GM12878 (cell line): ENCODE results near the gene BCR. TPM values are rescaled to one million over a fixed set of nuclear protein-coding genes. Genes with fewer than 3 reads are reported as not detected.

Source experiments
- ATAC-seq: fragments of 200-7000 bp; cut with Tn5 transposase; 3 replicates; pipeline ENCODE4 v1.9.1; 2020; ENCODE audit warnings: mild to moderate bottlenecking, moderate library complexity
- BruUV-seq: library from RNA; stranded (reverse); fragments of 400-500 nt; replicated peaks from 2 replicates; lab custom pipeline; 2021; lab: Mats Ljungman, UMichigan
- CTCF ChIA-PET: fragments of 300-600 bp; sonication (Branson Sonifier 250); formaldehyde crosslinking; extraction: SDS; loops from one replicate; lab custom pipeline; 2021; ENCODE audit warnings: inconsistent platforms; lab: Yijun Ruan, JAX
- POLR2A ChIA-PET: fragments of 350-600 bp; formaldehyde crosslinking; extraction: SDS; loops from one replicate; lab custom pipeline; 2021; ENCODE audit warnings: inconsistent platforms; lab: Charles Lee
- RAD21 ChIA-PET: fragments of 300-600 bp; sonication (Branson Sonifier 250); formaldehyde crosslinking; loops from one replicate; lab custom pipeline; 2023; ENCODE audit warnings: antibody characterized with exemption; ENCODE audit not compliant: unreplicated experiment; lab: Charles Lee
- SMC1A ChIA-PET: fragments of 300-600 bp; sonication (Branson Sonifier 250); formaldehyde crosslinking; loops from one replicate; lab custom pipeline; 2023; ENCODE audit not compliant: unreplicated experiment, uncharacterized antibody; lab: Charles Lee
- DNase-seq: peaks from one replicate; pipeline ENCODE4 v3.0.0-alpha.2; 2011; ENCODE audit warnings: low read depth, low spot score
- FAIRE-seq: peaks from 3 replicates; lab custom pipeline; 2011; peaks lifted over from hg19 to GRCh38; lab: Jason Lieb, UNC
- H2AFZ ChIP-seq: 2 replicates; pipeline ENCODE4 v1.6.0; 2011; ENCODE audit warnings: low read depth, low read length, control low read depth; ENCODE audit not compliant: control insufficient read depth
- H3K27ac ChIP-seq: 2 replicates; pipeline ENCODE4 v1.5.1; 2011; ENCODE audit warnings: control low read depth; ENCODE audit not compliant: control insufficient read depth, insufficient read depth
- H3K27me3 ChIP-seq, 2 experiments: replicated peaks in 1 of 2; 2 replicates each; pipeline versions ENCODE4 v1.6.0 to v1.6.1; 2011; ENCODE audit warnings: low read length in 1 of 2; ENCODE audit not compliant: control insufficient read depth in 2 of 2, insufficient read depth in 2 of 2
- H3K36me3 ChIP-seq, 2 experiments: 2 replicates each; pipeline ENCODE4 v1.5.1; 2011; ENCODE audit warnings: low read length in 1 of 2; ENCODE audit not compliant: control insufficient read depth in 2 of 2, insufficient read depth in 2 of 2
- H3K4me1 ChIP-seq: 2 replicates; pipeline ENCODE4 v1.6.1; 2011; ENCODE audit warnings: mild to moderate bottlenecking, low read length, moderate library complexity, mixed read lengths; ENCODE audit not compliant: control insufficient read depth, insufficient read depth
- H3K4me2 ChIP-seq: 2 replicates; pipeline ENCODE4 v1.6.0; 2011; ENCODE audit warnings: control low read depth; ENCODE audit not compliant: control insufficient read depth, insufficient read depth
- H3K4me3 ChIP-seq: fragments of 200-600 bp; sonication (generic); 2 replicates; pipeline ENCODE4 v1.5.1; 2016
- H3K79me2 ChIP-seq: 2 replicates; pipeline ENCODE4 v1.6.0; 2011; ENCODE audit warnings: low read length; ENCODE audit not compliant: control insufficient read depth, insufficient read depth
- H3K9ac ChIP-seq: 2 replicates; pipeline ENCODE4 v1.8.0; 2011; ENCODE audit warnings: low read length, control low read depth, mixed read lengths; ENCODE audit not compliant: control insufficient read depth, insufficient read depth
- H3K9me3 ChIP-seq: replicated peaks from 3 replicates; pipeline ENCODE4 v1.5.1; 2011; ENCODE audit warnings: mild to moderate bottlenecking, low read length; ENCODE audit not compliant: control insufficient read depth, insufficient read depth
- H4K20me1 ChIP-seq: 2 replicates; pipeline ENCODE4 v1.6.0; 2011; ENCODE audit not compliant: control insufficient read depth, insufficient read depth
- BRCA1 ChIP-seq: IDR thresholded peaks from 2 replicates; pipeline ENCODE4 v1.6.1; 2011; ENCODE audit warnings: low read depth, low read length, improper control_type of control experiment
- CHD1 ChIP-seq: IDR thresholded peaks from 2 replicates; pipeline ENCODE4 v1.6.1; 2012; ENCODE audit warnings: low read depth, low read length, improper control_type of control experiment
- EGR1 ChIP-seq, 2 experiments: IDR thresholded peaks; 1 replicate in 1 of 2; 2 replicates in 1 of 2; pipeline ENCODE4 v1.6.1; 2011 to 2012; ENCODE audit warnings: low read depth in 2 of 2, low read length in 2 of 2, borderline replicate concordance in 1 of 2, mild to moderate bottlenecking in 1 of 2, moderate library complexity in 1 of 2
- ESRRA ChIP-seq: IDR thresholded peaks from 2 replicates; pipeline ENCODE4 v1.6.1; 2012; ENCODE audit warnings: mild to moderate bottlenecking, low read length, improper control_type of control experiment
- FOXK2 ChIP-seq: fragments of 450-650 bp; IDR thresholded peaks from 2 replicates; pipeline ENCODE4 v1.6.1; 2017; ENCODE audit warnings: mild to moderate bottlenecking, moderate library complexity
- JUND ChIP-seq: IDR thresholded peaks from 2 replicates; pipeline ENCODE4 v1.6.1; 2012; ENCODE audit warnings: low read depth, mild to moderate bottlenecking, low read length, improper control_type of control experiment, moderate library complexity
- KLF5 ChIP-seq: fragments of 450-650 bp; IDR thresholded peaks from 2 replicates; pipeline ENCODE4 v1.6.1; 2014; ENCODE audit warnings: mild to moderate bottlenecking; ENCODE audit not compliant: partially characterized antibody
- NR2C1 ChIP-seq: fragments of 450-650 bp; IDR thresholded peaks from 2 replicates; pipeline ENCODE4 v1.6.1; 2017; ENCODE audit warnings: antibody characterized with exemption, mild to moderate bottlenecking, moderate library complexity
- PML ChIP-seq: IDR thresholded peaks from 2 replicates; pipeline ENCODE4 v1.6.1; 2012; ENCODE audit warnings: low read length, inconsistent platforms
- POLR2A ChIP-seq: IDR thresholded peaks from 2 replicates; pipeline ENCODE4 v1.6.1; 2011; ENCODE audit warnings: low read depth, mild to moderate bottlenecking, low read length
- RUNX3 ChIP-seq: IDR thresholded peaks from 2 replicates; pipeline ENCODE4 v1.6.1; 2012; ENCODE audit warnings: low read length, inconsistent platforms
- SIX5 ChIP-seq: IDR thresholded peaks from 2 replicates; pipeline ENCODE4 v1.6.1; 2011; ENCODE audit warnings: mild to moderate bottlenecking, low read depth, low read length, moderate library complexity; ENCODE audit not compliant: severe bottlenecking
- TCF3 ChIP-seq: IDR thresholded peaks from 2 replicates; pipeline ENCODE4 v1.6.1; 2012; ENCODE audit warnings: low read depth, mild to moderate bottlenecking, low read length, borderline replicate concordance; ENCODE audit not compliant: insufficient read depth
- ZNF384 ChIP-seq: IDR thresholded peaks from 2 replicates; pipeline ENCODE4 v1.6.1; 2012; ENCODE audit warnings: low read depth, mild to moderate bottlenecking, low read length, improper control_type of control experiment, borderline replicate concordance
- ZNF687 ChIP-seq: fragments of 450-650 bp; IDR thresholded peaks from 2 replicates; pipeline ENCODE4 v1.6.1; 2017; ENCODE audit warnings: mild to moderate bottlenecking, moderate library complexity
- WGBS: methylation state at CpG from one replicate; pipeline ENCODE4 v1.1.6; 2016; ENCODE audit warnings: low lambda C conversion rate; ENCODE audit not compliant: insufficient replicate concordance, insufficient coverage; ENCODE audit errors: missing lambda C conversion rate; 5-methylcytosine and 5-hydroxymethylcytosine counted together
- in situ Hi-C: fragments of 300-500 bp; cut with MboI; formaldehyde crosslinking; loops from 9 replicates; pipeline ENCODE4 v1.14.3; 2018; ENCODE audit warnings: mixed read lengths
- intact Hi-C: fragments of 100-400 bp; cut with micrococcal nuclease; formaldehyde crosslinking; loops from one replicate; pipeline ENCODE4 v1.14.2; 2022; ENCODE audit not compliant: unreplicated experiment
- polyA plus RNA-seq, 11 experiments: library from polyadenylated mRNA; depleted of rRNA in 4 of 11; unstranded in 6 of 11; stranded (reverse) in 5 of 11; fragments of >200 nt; fragmentation: Nextera tagmentation in 4 of 11; fragmentation: Illumina TruSeq in 1 of 11; extraction: Ambion mirVana in 4 of 11; extraction: Trizol in 1 of 11; gene quantifications; 1 replicate in 1 of 11; 2 replicates in 10 of 11; pipeline versions ENCODE4 v1.2.1 to v1.2.3, GENCODE V29; 2011 to 2016; ENCODE audit warnings: inconsistent platforms in 2 of 11, missing spikeins in 2 of 11, low read depth in 1 of 11
- total RNA-seq, 4 experiments: library from RNA; depleted of rRNA in 3 of 4; stranded (reverse); fragments of >200 nt in 3 of 4; fragmentation: Illumina TruSeq in 1 of 4; extraction: Trizol in 1 of 4; gene quantifications; 2 replicates each; pipeline versions ENCODE4 v1.2.1 to v1.2.3, GENCODE V29; 2013 to 2021

BCR gene
- total and polyA plus RNA-seq, 10 of the 15 experiments (the other 5 are each of a cell fraction or from before 2014, with no cell fraction given) = 1.7 to 64.7 (median 18.4) TPM

- SMC1A ChIA-PET = no interaction called here
- H3K4me1 ChIP-seq = peaks cover 33% of the 10 kb centered on the region
- no peaks in the 10 kb centered on the region for H3K9me3 ChIP-seq
- WGBS = 52% methylated on average over 22 of the region's 22 CpGs
- H3K9ac ChIP-seq = no peak overlapping the region
- FAIRE-seq = no peak
- in situ Hi-C loops = no loop called here
- POLR2A ChIA-PET = no interaction called here
- no TSS peak for BruUV-seq
- no peaks in the 10 kb centered on the region for H3K79me2 ChIP-seq
- H3K4me2 ChIP-seq = no peak overlapping the region
- ATAC-seq = no peak
- no peak overlapping the region for H3K4me3 ChIP-seq
- no peaks in the 10 kb centered on the region for H3K27me3 ChIP-seq
- no peak for TF ChIP-seq SIX5
- peak; percentile 9; the same call in 1 of the 2 replicates for TF ChIP-seq POLR2A
- no peak overlapping the region for H2AFZ ChIP-seq
- RAD21 ChIA-PET = no interaction called here
- H4K20me1 ChIP-seq = no peaks in the 10 kb centered on the region
- H3K36me3 ChIP-seq = peaks cover 6 to 31% of the 10 kb centered on the region in 2 experiments; a peak in 3 of 4 replicates
- CTCF ChIA-PET = interaction anchor here (1.7 kb wide), 1 partner anchor 14 kb away, joined by 4 read pairs; no protein-coding TSS in a partner anchor
- no peak for DNase-seq
- intact Hi-C loops = no loop called here
- no peak overlapping the region for H3K27ac ChIP-seq
Observed at GRCh38 chr22:23268139-23268712, 87.9 kb downstream of the BCR start.

GRCh38 chr22:23268877-23269276, 88.6 kb downstream of the BCR start:
- no TSS peak for BruUV-seq
- H3K79me2 ChIP-seq = no peaks in the 10 kb centered on the region
- intact Hi-C loops (no loop called here), in situ Hi-C loops (no loop called here)
- peak overlapping the region; percentile 39 for H3K4me2 ChIP-seq
- H3K9me3 ChIP-seq = no peaks in the 10 kb centered on the region
- SMC1A ChIA-PET = no interaction called here
- RAD21 ChIA-PET = no interaction called here
- WGBS = 2% methylated on average over 7 of the region's 7 CpGs
- H3K4me3 ChIP-seq = no peak overlapping the region
- CTCF ChIA-PET = interaction anchor here (0.6 to 1.7 kb wide), 3 partner anchors 13 to 93 kb away, joined by 3 to 6 read pairs (median 4); no protein-coding TSS in a partner anchor
- H3K27ac ChIP-seq = peak overlapping the region; percentile 54; the same call in 1 of the 2 replicates
- H3K27me3 ChIP-seq = no peaks in the 10 kb centered on the region
- H2AFZ ChIP-seq = no peak overlapping the region
- H3K36me3 ChIP-seq = peaks cover 8 to 30% of the 10 kb centered on the region in 2 experiments; a peak in 3 of 4 replicates
- H3K4me1 ChIP-seq = peaks cover 33% of the 10 kb centered on the region
- ATAC-seq = peak; percentile 66
- DNase-seq = no peak
- H3K9ac ChIP-seq = no peak overlapping the region
- H4K20me1 ChIP-seq = no peaks in the 10 kb centered on the region
- POLR2A ChIA-PET = interaction anchor here (0.6 kb wide), 1 partner anchor 53 kb away, joined by 3 read pairs; no protein-coding TSS in a partner anchor
- FAIRE-seq = peak; percentile 73
- TF ChIP-seq ESRRA (no peak), RUNX3 (peak; percentile 79), TCF3 (0 out of 2 replicates have a peak, but pooled peaks have one; percentile 30), ZNF384 (no peak), PML (no peak), KLF5 (no peak), CHD1 (no peak), JUND (no peak), NR2C1 (no peak), ZNF687 (no peak), POLR2A (peak; percentile 45; the same call in 1 of the 2 replicates), FOXK2 (no peak), EGR1 (IDR thresholded peaks at IDR 0.05; ENCODE audit: borderline replicate concordance in 1 of 2, low read depth in 2 of 2, low read length in 2 of 2) (no peak), BRCA1 (no peak)
